ENCODE measurements around the gene CARD11. TPM values are rescaled to one million over a fixed set of nuclear protein-coding genes. Genes with fewer than 3 reads are reported as not detected.
A peak's percentile ranks its signal among the peaks of the same experiment; 100 is the strongest.

Gene CARD11
- total and polyA plus RNA-seq, 10 donors = 30.3 to 72.6 (median 48.8) TPM

DNA sequence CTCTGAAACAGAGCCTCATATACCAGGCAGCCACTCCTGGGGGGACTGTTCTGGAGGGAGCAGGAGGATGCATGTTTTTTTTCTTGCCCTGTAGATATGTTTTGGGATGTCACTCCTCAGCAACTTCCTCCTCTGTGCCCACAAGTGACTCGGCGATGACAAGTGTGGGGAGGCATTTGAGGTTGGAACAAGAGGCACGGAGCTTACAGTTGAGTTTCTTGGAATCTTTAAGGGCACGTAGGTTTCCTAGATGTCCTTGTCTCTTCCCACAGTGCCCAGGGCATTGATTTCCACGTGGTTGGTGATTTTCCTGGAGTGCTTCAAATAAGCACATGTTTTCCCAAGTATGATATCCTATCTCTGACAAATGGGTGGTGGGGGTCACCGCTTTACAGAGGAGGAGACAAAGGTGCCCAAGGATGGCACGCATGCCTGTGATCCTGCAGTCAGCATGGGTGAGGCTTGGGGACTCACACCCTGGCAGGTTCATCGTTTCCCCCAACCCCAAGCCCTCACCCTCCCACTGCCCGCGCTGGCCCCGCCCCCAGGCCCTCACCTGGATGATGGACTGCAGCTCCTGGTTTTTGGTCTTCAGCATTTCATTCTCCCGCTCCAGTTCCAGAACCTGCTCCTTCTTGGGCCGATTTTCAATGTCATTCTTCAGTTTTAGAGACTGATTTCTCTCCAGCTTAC is 104.3 kb downstream of the CARD11 start:
- H3K27me3 ChIP-seq (replicated peaks in 1 of 7) = peaks cover 0 to 12% (median 0%) of the 10 kb centered on the region in 7 donors
- peaks cover 0 to under 1% (median 0%) of the 10 kb centered on the region in 6 donors for H3K4me1 ChIP-seq
- 68 to 78% (median 72%) methylated on average over 13 of the region's 13 CpGs for WGBS, 5 donors
- intact Hi-C loops (cut with DNase I; ENCODE audit: low total_unique reads) = no loop called here
- H3K36me3 ChIP-seq = peaks cover 0 to 100% (median 63%) of the 10 kb centered on the region in 6 donors
- TF ChIP-seq, protein P1, sequence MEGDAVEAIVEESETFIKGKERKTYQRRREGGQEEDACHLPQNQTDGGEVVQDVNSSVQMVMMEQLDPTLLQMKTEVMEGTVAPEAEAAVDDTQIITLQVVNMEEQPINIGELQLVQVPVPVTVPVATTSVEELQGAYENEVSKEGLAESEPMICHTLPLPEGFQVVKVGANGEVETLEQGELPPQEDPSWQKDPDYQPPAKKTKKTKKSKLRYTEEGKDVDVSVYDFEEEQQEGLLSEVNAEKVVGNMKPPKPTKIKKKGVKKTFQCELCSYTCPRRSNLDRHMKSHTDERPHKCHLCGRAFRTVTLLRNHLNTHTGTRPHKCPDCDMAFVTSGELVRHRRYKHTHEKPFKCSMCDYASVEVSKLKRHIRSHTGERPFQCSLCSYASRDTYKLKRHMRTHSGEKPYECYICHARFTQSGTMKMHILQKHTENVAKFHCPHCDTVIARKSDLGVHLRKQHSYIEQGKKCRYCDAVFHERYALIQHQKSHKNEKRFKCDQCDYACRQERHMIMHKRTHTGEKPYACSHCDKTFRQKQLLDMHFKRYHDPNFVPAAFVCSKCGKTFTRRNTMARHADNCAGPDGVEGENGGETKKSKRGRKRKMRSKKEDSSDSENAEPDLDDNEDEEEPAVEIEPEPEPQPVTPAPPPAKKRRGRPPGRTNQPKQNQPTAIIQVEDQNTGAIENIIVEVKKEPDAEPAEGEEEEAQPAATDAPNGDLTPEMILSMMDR (IDR thresholded peaks at IDR 0.05 in 8 of 11, conservative IDR thresholded peaks at IDR 0.05 in 3 of 11) = no peak
- TF ChIP-seq POLR2A (IDR thresholded peaks at IDR 0.05) (no peak), POLR2AphosphoS5 (IDR thresholded peaks at IDR 0.05) (no peak)
- no peak overlapping the region for H3K4me3 ChIP-seq
- H3K27ac ChIP-seq = no peak overlapping the region
- DNase-seq = peak; percentile 69
- no peaks in the 10 kb centered on the region for H3K9me3 ChIP-seq

DNA sequence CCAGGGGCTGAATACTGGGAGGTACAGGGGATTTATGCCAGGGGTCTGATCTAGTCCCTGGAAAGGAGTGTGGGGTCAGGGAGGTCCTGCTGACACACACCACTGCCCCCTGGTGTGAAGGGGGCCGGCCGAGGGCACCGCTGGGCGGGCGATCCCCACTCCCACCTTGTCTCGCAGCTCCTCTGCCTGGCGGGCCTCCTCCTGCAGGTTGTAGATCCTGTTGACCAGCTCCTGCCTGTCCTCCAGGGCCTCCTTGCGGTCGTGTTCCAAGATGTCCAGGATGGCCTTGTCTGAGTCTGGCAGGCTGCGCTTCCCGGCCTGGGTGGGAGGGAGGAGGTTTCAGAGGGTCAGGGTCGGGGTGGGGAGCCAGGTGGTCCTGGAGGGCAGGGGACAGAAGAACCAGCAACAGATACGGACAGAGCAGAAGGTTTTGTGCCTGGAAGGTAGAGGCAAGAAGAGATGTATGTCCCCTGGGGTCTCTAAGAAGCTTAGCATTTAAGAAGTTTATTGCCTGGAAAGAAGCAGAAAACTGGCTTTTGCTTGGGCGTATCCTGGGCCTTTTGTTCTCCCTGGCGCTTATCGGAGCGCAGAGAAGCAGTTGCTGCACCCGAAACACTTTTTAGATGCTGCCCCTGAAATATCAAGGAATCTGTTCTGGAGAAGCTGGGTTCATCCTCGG is 105.0 kb downstream of the CARD11 start:
- Histone ChIP-seq H3K9me3 (no peaks in the 10 kb centered on the region), H3K4me3 (no peak overlapping the region), H3K36me3 (peaks cover 0 to 100% (median 62%) of the 10 kb centered on the region in 6 donors), H3K4me1 (no peaks in the 10 kb centered on the region), H3K27me3 (replicated peaks in 1 of 7) (peaks cover 0 to 12% (median 0%) of the 10 kb centered on the region in 7 donors), H3K27ac (no peak overlapping the region)
- DNase-seq = peak; percentile 73
- TF ChIP-seq POLR2AphosphoS5 (IDR thresholded peaks at IDR 0.05) = peak in 1 of 3 donors; percentile 32
- no peak for TF ChIP-seq POLR2A (IDR thresholded peaks at IDR 0.05)
- intact Hi-C loops (cut with DNase I; ENCODE audit: low total_unique reads) = no loop called here
- 78 to 90% (median 81%) methylated on average over 14 to 19 of the region's 19 CpGs for WGBS, 5 donors

DNA sequence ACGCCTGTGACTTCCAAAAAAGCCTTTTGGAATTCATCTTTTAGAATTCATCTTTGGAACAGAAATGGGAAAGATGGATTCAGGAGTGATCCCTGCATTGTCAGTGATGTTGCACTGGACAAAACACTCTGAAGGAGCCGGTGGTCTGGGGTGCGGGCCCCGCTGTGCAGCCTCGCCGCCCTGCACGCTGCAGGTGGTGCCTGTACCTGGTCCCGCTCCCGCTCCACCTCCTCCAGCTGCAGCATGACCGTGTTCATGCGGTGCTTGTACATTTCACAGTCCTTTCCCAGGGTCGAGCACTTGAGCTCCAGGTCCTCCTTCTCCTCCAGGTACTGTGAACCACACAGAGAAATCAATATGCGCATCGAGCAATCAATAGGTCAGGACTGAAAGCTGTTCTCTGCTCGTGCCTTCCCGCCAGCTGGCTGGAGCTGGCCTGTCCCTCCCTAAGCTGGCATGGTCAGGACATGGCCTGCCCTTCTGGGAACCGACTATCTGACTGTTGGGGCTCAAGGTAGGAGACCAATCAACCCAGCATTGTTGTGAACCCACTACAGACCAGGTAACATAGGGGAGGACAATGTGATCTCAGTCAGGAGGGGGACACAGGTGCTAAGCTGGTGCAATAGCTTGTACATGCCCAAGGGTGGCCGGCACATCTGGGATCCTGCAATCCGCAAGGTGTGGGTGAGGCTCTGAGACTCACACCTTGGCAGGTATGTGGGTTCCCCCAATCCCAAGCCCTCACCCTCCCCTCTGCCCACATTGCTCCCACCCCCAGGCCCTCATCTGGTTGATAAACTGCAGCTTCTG is 105.8 kb downstream of the CARD11 start:
- Histone ChIP-seq H3K4me3 (no peak overlapping the region), H3K27me3 (replicated peaks in 1 of 7) (peaks cover 0 to 12% (median 0%) of the 10 kb centered on the region in 7 donors), H3K9me3 (no peaks in the 10 kb centered on the region), H3K27ac (no peak overlapping the region), H3K4me1 (no peaks in the 10 kb centered on the region), H3K36me3 (peaks cover 0 to 100% (median 59%) of the 10 kb centered on the region in 6 donors)
- TF ChIP-seq, protein P1 (IDR thresholded peaks at IDR 0.05 in 8 of 11, conservative IDR thresholded peaks at IDR 0.05 in 3 of 11) = no peak
- no peak for TF ChIP-seq POLR2AphosphoS5 (IDR thresholded peaks at IDR 0.05)
- no peak for TF ChIP-seq POLR2A (IDR thresholded peaks at IDR 0.05)
- DNase-seq = peak; percentile 51
- WGBS, 5 donors = 92 to 97% (median 93%) methylated on average over 18 to 19 of the region's 19 CpGs
- intact Hi-C loops (cut with DNase I; ENCODE audit: low total_unique reads) = no loop called here

DNA sequence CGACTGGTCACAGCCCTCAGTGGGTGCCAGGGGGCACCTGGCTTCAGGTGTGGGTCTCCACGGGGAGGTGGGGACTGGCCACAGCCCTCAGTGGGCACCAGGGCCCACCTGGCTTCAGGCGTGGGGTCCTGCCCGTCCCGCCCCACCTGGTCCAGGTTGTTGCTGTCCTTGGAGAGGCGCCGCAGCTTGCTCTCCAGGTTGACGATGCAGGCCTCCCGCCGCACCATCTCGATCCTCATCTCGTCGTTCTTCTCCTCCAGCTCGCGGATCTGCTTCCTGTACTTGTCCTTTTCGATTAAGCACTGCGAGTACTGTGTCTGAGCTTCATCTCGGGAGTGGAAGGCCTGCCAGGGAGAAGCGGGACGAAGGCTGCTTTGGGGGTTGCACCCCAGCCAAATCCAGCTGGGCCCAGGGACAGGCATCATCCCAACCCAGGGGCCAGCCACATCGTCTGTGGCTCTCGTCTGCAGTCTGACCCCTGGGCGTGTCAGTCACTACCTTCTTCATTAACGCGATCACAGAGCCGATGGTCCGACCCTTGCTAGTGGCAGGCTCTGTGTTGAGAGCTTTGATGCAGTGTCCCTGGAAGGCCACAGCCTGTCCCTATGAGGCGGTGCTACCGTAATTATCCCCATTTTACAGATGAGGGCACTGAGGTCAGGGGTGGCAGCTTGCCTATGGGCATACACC is 106.6 kb downstream of the CARD11 start:
- TF ChIP-seq, protein P1 (IDR thresholded peaks at IDR 0.05 in 8 of 11, conservative IDR thresholded peaks at IDR 0.05 in 3 of 11) = no peak
- peak in 1 of 3 donors; percentile 36 for TF ChIP-seq POLR2AphosphoS5 (IDR thresholded peaks at IDR 0.05)
- H3K27ac ChIP-seq = no peak overlapping the region
- H3K4me1 ChIP-seq = no peaks in the 10 kb centered on the region
- intact Hi-C loops (cut with DNase I; ENCODE audit: low total_unique reads) = no loop called here
- peaks cover 0 to 100% (median 63%) of the 10 kb centered on the region in 6 donors for H3K36me3 ChIP-seq
- WGBS, 5 donors = 90 to 95% (median 90%) methylated on average over 24 to 29 of the region's 29 CpGs
- H3K4me3 ChIP-seq = no peak overlapping the region
- peaks cover 0 to 12% (median 0%) of the 10 kb centered on the region in 7 donors for H3K27me3 ChIP-seq (replicated peaks in 1 of 7)
- peak; percentile 55 for DNase-seq
- H3K9me3 ChIP-seq = no peaks in the 10 kb centered on the region

All from spleen (tissue), 11 donors.